Hepatocyte (in vitro differentiated cells): ENCODE measurements around the gene GARS1. TPM values are rescaled to one million over a fixed set of nuclear protein-coding genes. Genes with fewer than 3 reads are reported as not detected.

Experiments used
- DNase-seq: peaks from one replicate; pipeline ENCODE4 v3.0.0-alpha.2; 2016; ENCODE audit warnings: low spot score
- H2AFZ ChIP-seq: fragments of 200-600 bp; sonication (generic); 2 replicates; pipeline ENCODE4 v1.6.0; 2016; ENCODE audit warnings: antibody characterized with exemption, mild to moderate bottlenecking
- H3K27ac ChIP-seq: fragments of 200-600 bp; sonication (generic); 2 replicates; pipeline ENCODE4 v1.5.1; 2016; ENCODE audit warnings: mild to moderate bottlenecking
- H3K27me3 ChIP-seq: fragments of 200-600 bp; sonication (generic); 2 replicates; pipeline ENCODE4 v1.6.1; 2016
- H3K36me3 ChIP-seq: fragments of 200-600 bp; sonication (generic); replicated peaks from 2 replicates; pipeline ENCODE4 v1.5.1; 2016; ENCODE audit warnings: low read depth; ENCODE audit not compliant: insufficient read depth
- H3K4me1 ChIP-seq: fragments of 200-600 bp; sonication (generic); 2 replicates; pipeline ENCODE4 v1.5.1; 2016; ENCODE audit warnings: mild to moderate bottlenecking, moderate library complexity; ENCODE audit not compliant: insufficient read depth
- H3K4me2 ChIP-seq: fragments of 200-600 bp; sonication (generic); 2 replicates; pipeline ENCODE4 v1.6.0; 2016
- H3K4me3 ChIP-seq: fragments of 200-600 bp; sonication (generic); 2 replicates; pipeline ENCODE4 v1.5.1; 2016; ENCODE audit warnings: mild to moderate bottlenecking
- H3K79me2 ChIP-seq: fragments of 200-600 bp; sonication (generic); 2 replicates; pipeline ENCODE4 v1.6.0; 2017; ENCODE audit warnings: mild to moderate bottlenecking
- H3K9me2 ChIP-seq: fragments of 200-600 bp; sonication (generic); replicated peaks from 2 replicates; pipeline ENCODE4 v1.6.0; 2017; ENCODE audit warnings: mild to moderate bottlenecking; ENCODE audit not compliant: insufficient read depth
- H3K9me3 ChIP-seq: fragments of 200-600 bp; sonication (generic); 2 replicates; pipeline ENCODE4 v1.5.1; 2016; ENCODE audit warnings: low read depth, mild to moderate bottlenecking
- H4K20me1 ChIP-seq: fragments of 200-600 bp; sonication (generic); 2 replicates; pipeline ENCODE4 v1.6.0; 2016; ENCODE audit warnings: mild to moderate bottlenecking; ENCODE audit not compliant: insufficient read depth, poor library complexity, severe bottlenecking
- CTCF ChIP-seq: fragments of 200-600 bp; sonication (generic); IDR thresholded peaks from 2 replicates; pipeline ENCODE4 v1.5.1; 2016; ENCODE audit warnings: antibody characterized with exemption, mild to moderate bottlenecking; ENCODE audit not compliant: poor library complexity
- EZH2 ChIP-seq: fragments of 200-600 bp; sonication (generic); IDR thresholded peaks from 2 replicates; pipeline ENCODE4 v1.6.1; 2016; ENCODE audit warnings: antibody characterized with exemption, mild to moderate bottlenecking, borderline replicate concordance
- EZH2phosphoT487 ChIP-seq: fragments of 200-600 bp; sonication (generic); IDR thresholded peaks from one replicate; pipeline ENCODE4 v1.6.1; 2018; ENCODE audit warnings: antibody characterized with exemption, mild to moderate bottlenecking, low read depth, moderate library complexity; ENCODE audit not compliant: unreplicated experiment, severe bottlenecking
- WGBS: methylation state at CpG from one replicate; pipeline ENCODE4 v1.1.6; 2016; ENCODE audit warnings: low lambda C conversion rate; ENCODE audit errors: missing lambda C conversion rate; 5-methylcytosine and 5-hydroxymethylcytosine counted together
- polyA plus RNA-seq: library from polyadenylated mRNA; unstranded; fragments of >200 nt; fragmentation: Nextera tagmentation; extraction: Ambion mirVana; gene quantifications from 2 replicates; pipeline ENCODE4 v1.2.1, GENCODE V29; 2016
- total RNA-seq: library from RNA; depleted of rRNA; stranded (reverse); fragments of >200 nt; gene quantifications from 2 replicates; pipeline ENCODE4 v1.2.3, GENCODE V29; 2014

Gene GARS1
- total and polyA plus RNA-seq, 2 experiments from 2014 or later = 131 to 163 TPM

- 78% methylated on average over 8 of the region's 8 CpGs for WGBS
- Histone ChIP-seq H3K36me3 (no peaks in the 10 kb centered on the region), H3K4me2 (no peak overlapping the region), H3K4me1 (no peaks in the 10 kb centered on the region), H3K9me2 (no peaks in the 10 kb centered on the region), H3K27ac (no peak overlapping the region), H3K4me3 (no peak overlapping the region), H2AFZ (no peak overlapping the region), H3K9me3 (no peaks in the 10 kb centered on the region), H3K79me2 (no peaks in the 10 kb centered on the region), H4K20me1 (no peaks in the 10 kb centered on the region), H3K27me3 (no peaks in the 10 kb centered on the region)
- TF ChIP-seq EZH2 (no peak), EZH2phosphoT487 (no peak), CTCF (no peak)
- DNase-seq = no peak
Measured at GRCh38 chr7:30665043-30665442, 70.4 kb downstream of the GARS1 start.

- H3K27ac ChIP-seq = no peak overlapping the region
- TF ChIP-seq EZH2phosphoT487 (no peak), CTCF (no peak), EZH2 (no peak)
- H2AFZ ChIP-seq = no peak overlapping the region
- no peaks in the 10 kb centered on the region for H3K79me2 ChIP-seq
- no peak overlapping the region for H3K4me3 ChIP-seq
- no peaks in the 10 kb centered on the region for H3K36me3 ChIP-seq
- H3K9me3 ChIP-seq = no peaks in the 10 kb centered on the region
- no peaks in the 10 kb centered on the region for H4K20me1 ChIP-seq
- WGBS = 87% methylated on average over 11 of the region's 11 CpGs
- DNase-seq = no peak
- no peak overlapping the region for H3K4me2 ChIP-seq
- H3K9me2 ChIP-seq = no peaks in the 10 kb centered on the region
- H3K27me3 ChIP-seq = no peaks in the 10 kb centered on the region
- H3K4me1 ChIP-seq = no peaks in the 10 kb centered on the region
Measured at GRCh38 chr7:30665449-30665848, 70.8 kb downstream of the GARS1 start.

GRCh38 chr7:30667172-30667571 lies 72.5 kb downstream of the GARS1 start:
- WGBS = 95% methylated on average over 3 of the region's 3 CpGs
- Histone ChIP-seq H3K36me3 (no peaks in the 10 kb centered on the region), H4K20me1 (no peaks in the 10 kb centered on the region), H3K4me3 (no peak overlapping the region), H3K27ac (no peak overlapping the region), H2AFZ (no peak overlapping the region), H3K27me3 (no peaks in the 10 kb centered on the region), H3K79me2 (no peaks in the 10 kb centered on the region), H3K4me2 (no peak overlapping the region), H3K4me1 (no peaks in the 10 kb centered on the region), H3K9me2 (no peaks in the 10 kb centered on the region), H3K9me3 (no peaks in the 10 kb centered on the region)
- TF ChIP-seq EZH2phosphoT487 (no peak), EZH2 (no peak), CTCF (no peak)
- no peak for DNase-seq

- no peaks in the 10 kb centered on the region for H3K27me3 ChIP-seq
- H3K4me2 ChIP-seq = no peak overlapping the region
- WGBS = 62% methylated on average over 4 of the region's 4 CpGs
- H2AFZ ChIP-seq = no peak overlapping the region
- H3K9me2 ChIP-seq = no peaks in the 10 kb centered on the region
- no peaks in the 10 kb centered on the region for H3K4me1 ChIP-seq
- H4K20me1 ChIP-seq = no peaks in the 10 kb centered on the region
- no peaks in the 10 kb centered on the region for H3K9me3 ChIP-seq
- H3K79me2 ChIP-seq = no peaks in the 10 kb centered on the region
- H3K4me3 ChIP-seq = no peak overlapping the region
- TF ChIP-seq EZH2 (no peak), EZH2phosphoT487 (no peak), CTCF (no peak)
- H3K36me3 ChIP-seq = no peaks in the 10 kb centered on the region
- H3K27ac ChIP-seq = no peak overlapping the region
- DNase-seq = no peak
Measured at GRCh38 chr7:30668102-30668501, 73.4 kb downstream of the GARS1 start.
